RWPE1 (cell line): ENCODE results near the gene TBKBP1.

Source experiments
- CTCF ChIA-PET: fragments of 350-600 bp; sonication (Branson Sonifier 250); formaldehyde crosslinking; extraction: SDS; loops from one replicate; lab custom pipeline; 2021; lab: Yijun Ruan, JAX
- POLR2A ChIA-PET: fragments of 400-600 bp; formaldehyde crosslinking; extraction: SDS; loops from one replicate; lab custom pipeline; 2020; ENCODE audit warnings: antibody characterized with exemption; ENCODE audit not compliant: low non-redundant PET; lab: Yijun Ruan, JAX
- DNase-seq: peaks from one replicate; pipeline ENCODE4 v3.0.0; 2012; ENCODE audit warnings: low spot score
- H3K27ac ChIP-seq: fragments of 450-650 bp; 2 replicates; pipeline ENCODE4 v1.5.1; 2017
- TF ChIP-seq, protein P1 (sequence below): fragments of 450-650 bp; conservative IDR thresholded peaks from 2 replicates; pipeline ENCODE4 v1.5.1; 2017; ENCODE audit warnings: low read depth, mild to moderate bottlenecking

Gene TBKBP1

DNA sequence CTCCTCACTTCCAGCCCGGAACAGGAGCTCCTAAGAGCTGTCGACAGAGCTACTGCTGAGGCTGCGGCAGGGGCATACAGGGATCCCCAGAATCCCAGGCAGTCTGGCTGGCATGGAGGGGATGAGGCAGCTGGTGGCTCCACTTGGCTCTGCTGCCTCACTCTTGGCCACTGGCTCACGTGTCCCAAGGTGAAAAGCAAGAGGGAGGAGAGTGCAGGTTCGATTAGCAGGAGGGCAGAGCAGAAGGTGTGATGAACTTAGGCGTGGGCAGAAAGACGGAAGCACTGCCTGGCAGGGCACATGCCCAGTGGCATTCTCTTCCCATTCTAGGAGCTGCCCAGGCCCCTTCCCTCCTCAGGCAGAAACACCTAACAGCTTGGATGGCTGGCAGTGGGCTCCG lies 27.8 kb downstream of the TBKBP1 start:
- no peak for DNase-seq
- TF ChIP-seq, protein P1, sequence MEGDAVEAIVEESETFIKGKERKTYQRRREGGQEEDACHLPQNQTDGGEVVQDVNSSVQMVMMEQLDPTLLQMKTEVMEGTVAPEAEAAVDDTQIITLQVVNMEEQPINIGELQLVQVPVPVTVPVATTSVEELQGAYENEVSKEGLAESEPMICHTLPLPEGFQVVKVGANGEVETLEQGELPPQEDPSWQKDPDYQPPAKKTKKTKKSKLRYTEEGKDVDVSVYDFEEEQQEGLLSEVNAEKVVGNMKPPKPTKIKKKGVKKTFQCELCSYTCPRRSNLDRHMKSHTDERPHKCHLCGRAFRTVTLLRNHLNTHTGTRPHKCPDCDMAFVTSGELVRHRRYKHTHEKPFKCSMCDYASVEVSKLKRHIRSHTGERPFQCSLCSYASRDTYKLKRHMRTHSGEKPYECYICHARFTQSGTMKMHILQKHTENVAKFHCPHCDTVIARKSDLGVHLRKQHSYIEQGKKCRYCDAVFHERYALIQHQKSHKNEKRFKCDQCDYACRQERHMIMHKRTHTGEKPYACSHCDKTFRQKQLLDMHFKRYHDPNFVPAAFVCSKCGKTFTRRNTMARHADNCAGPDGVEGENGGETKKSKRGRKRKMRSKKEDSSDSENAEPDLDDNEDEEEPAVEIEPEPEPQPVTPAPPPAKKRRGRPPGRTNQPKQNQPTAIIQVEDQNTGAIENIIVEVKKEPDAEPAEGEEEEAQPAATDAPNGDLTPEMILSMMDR: no peak
- H3K27ac ChIP-seq: no peak overlapping the region
- POLR2A ChIA-PET: no interaction called here
- CTCF ChIA-PET: interaction anchor here (0.9 kb wide), 1 partner anchor 22 kb away, joined by 6 read pairs; no protein-coding TSS in a partner anchor

DNA sequence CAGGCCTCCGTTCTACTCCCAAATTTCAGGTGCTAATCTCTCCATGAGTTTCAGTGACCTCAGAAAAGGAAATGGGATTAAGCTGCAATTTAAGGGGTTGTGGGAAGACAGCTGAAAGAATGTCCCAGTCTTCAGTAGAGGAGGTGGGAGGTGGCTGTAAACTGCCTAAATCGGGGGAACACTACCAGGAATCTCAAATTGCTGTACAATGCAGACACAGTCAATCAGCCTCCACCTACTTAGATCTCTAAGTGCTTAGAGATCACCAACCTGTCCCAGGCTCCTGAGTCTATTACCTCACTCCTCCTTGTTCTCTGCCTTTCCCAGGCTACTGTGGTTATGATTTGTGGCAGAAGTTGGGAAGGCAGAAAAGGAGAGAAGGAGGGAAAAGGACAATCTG lies 30.7 kb downstream of the TBKBP1 start:
- ChIA-PET POLR2A (no interaction called here), CTCF (no interaction called here)
- H3K27ac ChIP-seq: no peak overlapping the region
- TF ChIP-seq, protein P1: no peak
- no peak for DNase-seq

DNA sequence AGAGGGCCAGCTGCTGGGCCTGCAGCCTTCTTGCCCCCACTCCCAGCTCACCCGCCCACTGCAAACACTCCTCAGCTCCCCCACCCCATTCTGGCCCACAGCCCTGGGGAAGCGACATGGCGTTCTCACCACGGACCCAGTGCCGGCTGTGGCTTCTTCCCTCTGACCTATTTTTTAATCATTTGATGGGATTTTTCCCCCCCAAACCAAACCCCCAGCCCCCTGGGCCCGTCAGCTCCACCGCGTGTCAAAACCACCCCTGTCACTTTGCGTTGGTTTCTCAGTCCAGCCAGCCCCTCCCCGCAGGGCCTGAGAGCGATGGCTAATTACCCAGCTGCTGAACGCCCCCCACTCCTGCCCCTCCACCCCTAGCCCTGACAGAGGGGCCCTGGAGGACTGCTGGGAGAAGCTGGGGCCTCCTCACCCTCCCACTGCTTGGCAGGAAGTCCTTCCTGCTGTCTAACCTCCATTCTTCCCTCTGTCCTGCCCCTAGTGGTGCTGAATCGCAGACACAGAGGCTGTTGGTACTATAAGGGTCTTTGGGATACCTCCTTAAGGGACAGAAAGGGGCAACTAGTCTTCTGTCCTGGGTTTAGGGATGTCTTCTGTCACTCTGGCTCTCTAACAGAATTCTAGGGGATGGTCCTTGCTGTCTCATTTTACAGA lies 31.6 kb downstream of the TBKBP1 start:
- CTCF ChIA-PET: interaction anchor here (0.6 kb wide), 2 partner anchors 13 to 28 kb away, joined by 3 to 4 read pairs; no protein-coding TSS in a partner anchor
- no peak for DNase-seq
- TF ChIP-seq, protein P1: no peak
- H3K27ac ChIP-seq: no peak overlapping the region
- POLR2A ChIA-PET: no interaction called here

DNA sequence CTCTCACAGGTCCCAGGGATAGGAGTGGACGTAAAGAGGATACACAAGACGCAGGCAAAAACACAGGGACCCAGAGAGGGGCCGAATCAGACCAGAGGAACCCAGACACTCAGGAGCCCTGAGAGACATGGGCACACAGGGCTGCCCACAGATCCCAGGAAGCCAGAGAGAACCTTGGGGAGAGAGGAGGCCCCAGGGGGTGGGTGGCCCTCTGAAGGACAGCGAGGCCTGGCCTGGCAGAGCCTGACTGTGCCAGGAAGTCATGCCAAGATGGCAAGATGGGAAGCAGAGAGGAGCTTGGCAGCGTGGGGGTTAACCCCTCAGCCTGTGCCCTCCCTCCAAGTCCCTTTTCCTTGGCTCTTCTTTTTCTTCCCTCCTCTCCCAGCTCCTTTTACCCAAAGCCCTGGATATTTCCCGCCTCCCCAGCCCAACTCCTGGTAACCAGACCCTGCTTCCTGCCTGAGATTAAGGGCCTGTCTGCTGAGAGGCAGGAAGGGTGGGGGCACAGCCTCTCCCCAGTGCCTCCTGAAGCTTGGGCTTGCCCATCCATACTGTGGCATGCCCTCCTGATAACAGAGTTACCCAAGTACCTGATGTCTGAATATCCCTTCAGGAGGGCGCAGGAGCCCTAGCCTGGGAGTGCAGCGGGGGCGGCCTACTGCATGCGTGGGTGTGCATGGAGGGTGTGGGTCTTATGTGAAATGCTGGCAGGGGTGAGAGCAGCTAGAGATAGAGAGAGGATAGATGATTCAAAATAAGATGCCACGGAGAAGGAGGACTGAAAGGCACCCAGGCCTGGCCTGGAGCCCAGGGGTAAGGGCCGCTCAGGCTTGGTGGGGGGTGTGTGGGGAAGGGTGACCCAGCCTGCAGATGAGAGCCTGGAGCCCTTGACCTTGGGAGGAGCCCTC lies 33.1 kb downstream of the TBKBP1 start:
- ChIA-PET POLR2A (no interaction called here), CTCF (interaction anchor here (0.5 kb wide), 1 partner anchor 39 kb away, joined by 4 read pairs; no protein-coding TSS in a partner anchor)
- TF ChIP-seq, protein P1: no peak
- H3K27ac ChIP-seq: no peak overlapping the region
- no peak for DNase-seq

DNA sequence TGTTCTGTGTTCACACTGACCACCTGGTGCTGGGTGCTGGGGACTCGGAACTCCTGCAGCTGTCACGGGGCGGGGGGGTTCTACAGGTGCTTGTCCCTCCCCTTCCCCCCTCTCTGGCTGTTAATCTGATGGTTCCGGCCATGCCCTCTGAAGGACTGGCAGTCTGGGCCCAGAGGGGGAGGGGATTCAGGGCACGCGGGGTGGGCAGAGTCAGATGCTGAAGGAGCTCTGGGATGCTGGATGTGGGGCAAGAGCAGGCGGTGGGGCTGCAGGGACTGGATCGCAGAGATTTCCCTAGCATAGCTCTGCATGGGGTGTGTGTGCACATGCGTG lies 33.7 kb downstream of the TBKBP1 start:
- CTCF ChIA-PET: no interaction called here
- TF ChIP-seq, protein P1: no peak
- H3K27ac ChIP-seq: no peak overlapping the region
- POLR2A ChIA-PET: no interaction called here
- no peak for DNase-seq

DNA sequence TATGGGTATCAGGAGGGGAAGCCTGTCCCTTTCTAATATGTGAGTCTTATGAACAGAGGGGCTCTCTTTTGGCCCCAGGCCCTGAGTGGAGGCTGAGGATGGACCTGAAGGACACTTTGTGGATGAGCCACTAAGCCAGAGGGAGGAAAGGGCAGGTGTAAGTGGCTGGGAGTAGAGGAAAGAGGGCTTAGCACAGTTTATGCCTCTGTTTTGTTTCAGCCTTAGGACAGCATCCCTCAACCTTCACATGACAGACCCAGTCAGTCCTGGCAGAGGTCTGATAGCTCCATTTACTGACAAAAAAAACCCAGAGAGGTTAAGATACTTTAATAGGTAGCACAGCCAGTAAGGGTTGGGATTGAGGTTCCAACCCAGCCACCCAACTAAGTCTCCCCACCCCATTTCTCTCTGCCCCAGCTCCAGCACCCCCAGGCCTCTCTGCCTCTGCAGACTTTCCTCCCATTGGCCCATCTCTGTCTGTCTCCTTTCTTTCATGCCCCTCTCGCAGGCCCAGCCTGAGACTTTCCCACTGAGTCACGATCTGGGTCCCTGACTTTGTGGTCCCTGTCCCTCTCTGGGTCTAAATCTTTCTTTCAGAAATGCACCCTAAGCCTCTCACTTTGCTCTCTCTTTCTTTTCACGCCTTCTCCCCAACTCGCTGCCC lies 34.4 kb downstream of the TBKBP1 start:
- H3K27ac ChIP-seq: no peak overlapping the region
- DNase-seq: no peak
- ChIA-PET POLR2A (no interaction called here), CTCF (no interaction called here)
- TF ChIP-seq, protein P1: no peak
